Skin epidermis (tissue), 12 donors: ENCODE results near the gene XRCC1.

Experiments
- H3K27ac ChIP-seq, 21 experiments: fragments of 200-600 bp; sonication (generic) in 11 of 21; one replicate each; pipeline ENCODE4 v1.5.0; 2020; ENCODE audit warnings: mild to moderate bottlenecking in 3 of 21, inconsistent platforms in 2 of 21, moderate library complexity in 2 of 21
- H3K4me3 ChIP-seq, 7 experiments: fragments of 200-600 bp; sonication (generic) in 2 of 7; one replicate each; pipeline ENCODE4 v1.5.0; 2020; ENCODE audit warnings: inconsistent platforms in 2 of 7, mild to moderate bottlenecking in 2 of 7, moderate library complexity in 1 of 7

The XRCC1 gene

GRCh38 chr19:43502419-43502976 lies 72.8 kb downstream of the XRCC1 start:
- H3K4me3 ChIP-seq = peak overlapping the region in 2 of 7 experiments; percentile 71 to 72

DNA sequence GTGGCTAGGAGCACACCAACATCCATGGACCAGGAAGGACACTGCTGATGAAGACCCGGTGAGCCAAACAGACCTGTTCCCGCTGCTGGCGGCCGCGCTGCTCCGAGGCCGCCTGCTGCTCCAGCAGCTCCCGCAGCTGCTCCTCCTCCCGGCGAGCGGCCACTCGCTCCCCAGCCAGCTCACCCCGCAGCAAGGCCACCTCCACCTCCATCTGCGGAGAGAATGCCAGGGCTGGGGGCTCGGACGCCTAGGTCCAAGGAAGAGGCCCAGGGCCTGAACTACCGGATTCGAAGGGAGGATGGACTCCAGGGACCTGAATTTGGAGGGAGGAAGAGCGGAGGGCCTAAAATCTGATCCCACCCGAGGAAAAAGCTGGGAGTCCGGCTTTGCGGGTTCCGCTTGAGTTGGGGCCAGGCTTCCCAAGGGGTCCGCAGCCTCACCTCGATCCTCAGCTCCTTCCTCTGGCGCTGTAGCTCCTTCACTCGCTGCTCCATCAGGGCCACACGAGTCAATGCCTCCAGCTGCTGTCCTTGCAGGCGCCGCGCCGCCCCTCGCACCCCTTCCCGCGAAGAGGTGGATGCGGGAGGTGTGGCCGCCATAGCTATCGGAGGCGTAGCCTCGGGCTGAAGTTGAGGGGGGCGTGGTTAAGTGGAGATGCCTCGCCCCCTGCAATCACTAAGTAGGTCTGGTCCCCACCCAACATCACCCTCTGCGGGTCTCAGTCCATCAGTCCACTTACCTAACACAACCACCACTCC lies 73.5 kb downstream of the XRCC1 start:
- Histone ChIP-seq H3K4me3 (no peak overlapping the region), H3K27ac (no peak overlapping the region)

More at GRCh38 chr19:43502419-43502976, 72.8 kb downstream of the XRCC1 start:
- peak overlapping the region in 1 of 21 experiments; percentile 84 for H3K27ac ChIP-seq

GRCh38 chr19:43499042-43499441 lies 76.3 kb downstream of the XRCC1 start:
- H3K27ac ChIP-seq = peak overlapping the region in 1 of 21 experiments; percentile 11
- H3K4me3 ChIP-seq = no peak overlapping the region

DNA sequence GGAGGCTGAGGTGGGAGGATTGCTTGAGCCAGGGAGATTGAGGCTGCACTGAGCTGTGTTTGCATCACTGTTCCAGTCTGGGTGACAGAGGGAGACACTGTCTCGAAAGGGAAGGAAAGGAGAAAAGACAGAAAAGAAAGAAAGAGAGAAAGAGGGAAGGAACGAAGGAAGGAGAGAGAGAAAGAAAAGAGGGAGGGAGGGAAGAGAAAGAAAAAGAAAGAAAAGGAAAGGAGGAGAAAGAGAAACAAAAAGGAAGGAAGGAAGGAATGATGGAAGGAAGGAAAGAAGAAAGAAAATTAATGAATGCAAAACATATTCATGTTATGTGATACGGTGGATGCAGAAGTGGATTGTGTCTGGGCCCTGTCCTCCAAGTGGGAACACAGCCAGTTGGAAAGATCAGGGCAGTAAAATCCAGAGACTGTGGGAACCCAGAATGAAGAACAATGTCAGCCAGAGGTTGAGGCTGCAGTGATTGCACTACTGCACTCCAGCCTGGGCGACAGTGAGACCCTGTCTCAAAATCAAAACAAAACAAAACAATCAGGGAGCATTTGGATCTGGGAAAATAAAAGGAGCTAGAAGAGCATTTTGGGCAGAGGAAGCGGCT lies 77.0 kb downstream of the XRCC1 start:
- no peak overlapping the region for H3K4me3 ChIP-seq
- no peak overlapping the region for H3K27ac ChIP-seq

GRCh38 chr19:43496960-43497359 lies 78.4 kb downstream of the XRCC1 start:
- Histone ChIP-seq H3K27ac (no peak overlapping the region), H3K4me3 (no peak overlapping the region)

- Histone ChIP-seq H3K4me3 (no peak overlapping the region), H3K27ac (no peak overlapping the region)
These were observed 80.2 kb downstream of the XRCC1 start for GRCh38 chr19:43495082-43495481.
